Measurements from ENCODE around the gene SIN3B. TPM values are rescaled to one million over a fixed set of nuclear protein-coding genes. Genes with fewer than 3 reads are reported as not detected.

SIN3B gene
- polyA plus RNA-seq, 4 donors = 9.7 to 38.1 (median 15.4) TPM

DNA sequence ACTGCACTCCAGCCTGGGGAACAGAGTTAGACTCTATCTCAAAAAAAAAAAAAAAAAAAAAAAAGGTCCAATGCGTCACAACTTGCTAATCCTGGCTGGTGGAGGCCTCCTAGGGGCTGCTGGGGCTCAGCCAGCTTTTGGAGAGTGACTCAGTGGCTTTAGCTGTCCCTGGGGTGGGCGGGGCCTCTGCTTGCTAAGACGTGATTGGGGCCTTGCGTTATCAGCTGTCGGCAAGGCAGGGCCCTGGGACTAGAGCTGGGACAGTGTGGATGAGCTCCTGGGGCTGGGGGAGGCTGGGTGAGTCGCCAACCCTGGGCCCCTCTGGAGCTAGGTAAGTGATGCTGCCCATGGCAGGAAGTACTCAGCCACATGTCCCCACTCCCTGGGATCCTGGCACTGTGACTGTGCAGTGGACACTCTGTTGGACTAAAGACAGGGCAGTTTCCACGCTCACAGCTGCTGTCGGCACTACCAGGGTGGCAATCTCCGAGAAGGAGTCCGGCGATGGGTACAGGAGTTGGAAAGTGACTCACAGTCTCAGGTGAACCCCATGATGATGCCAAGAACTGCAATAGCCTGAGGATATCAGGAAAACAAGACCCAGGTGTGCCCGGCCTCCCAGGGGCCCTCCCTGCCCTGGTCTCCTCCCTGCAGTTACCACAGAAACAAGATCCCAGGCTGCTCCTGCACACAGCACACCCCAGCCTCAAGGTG, 91.8 kb downstream of the SIN3B start:
- whole genome bisulfite sequencing, 3 donors = 54 to 68% (median 58%) methylated on average over 12 of the region's 12 CpGs
- Histone ChIP-seq H3K4me1 (ENCODE audit: control insufficient read depth in 3 of 3, insufficient read depth in 2 of 3, low read depth in 1 of 3, low read length in 2 of 3) (no peaks in the 10 kb centered on the region), H3K36me3 (ENCODE audit: control insufficient read depth in 3 of 3, insufficient read depth in 2 of 3, low read depth in 1 of 3, low read length in 3 of 3) (no peaks in the 10 kb centered on the region), H3K27ac (ENCODE audit: low read depth in 1 of 3, low read length in 2 of 3) (no peak overlapping the region), H3K9me3 (ENCODE audit: control insufficient read depth in 2 of 2, insufficient read depth in 1 of 2, low read depth in 1 of 2, low read length in 1 of 2) (peaks cover 0 to 14% of the 10 kb centered on the region in 2 donors), H3K4me3 (ENCODE audit: low read depth in 1 of 3, low read length in 3 of 3) (no peak overlapping the region), H3K27me3 (ENCODE audit: control insufficient read depth in 3 of 3, insufficient read depth in 3 of 3, low read length in 3 of 3) (no peaks in the 10 kb centered on the region)
- FAIRE-seq = no peak
- no peak for DNase-seq

DNA sequence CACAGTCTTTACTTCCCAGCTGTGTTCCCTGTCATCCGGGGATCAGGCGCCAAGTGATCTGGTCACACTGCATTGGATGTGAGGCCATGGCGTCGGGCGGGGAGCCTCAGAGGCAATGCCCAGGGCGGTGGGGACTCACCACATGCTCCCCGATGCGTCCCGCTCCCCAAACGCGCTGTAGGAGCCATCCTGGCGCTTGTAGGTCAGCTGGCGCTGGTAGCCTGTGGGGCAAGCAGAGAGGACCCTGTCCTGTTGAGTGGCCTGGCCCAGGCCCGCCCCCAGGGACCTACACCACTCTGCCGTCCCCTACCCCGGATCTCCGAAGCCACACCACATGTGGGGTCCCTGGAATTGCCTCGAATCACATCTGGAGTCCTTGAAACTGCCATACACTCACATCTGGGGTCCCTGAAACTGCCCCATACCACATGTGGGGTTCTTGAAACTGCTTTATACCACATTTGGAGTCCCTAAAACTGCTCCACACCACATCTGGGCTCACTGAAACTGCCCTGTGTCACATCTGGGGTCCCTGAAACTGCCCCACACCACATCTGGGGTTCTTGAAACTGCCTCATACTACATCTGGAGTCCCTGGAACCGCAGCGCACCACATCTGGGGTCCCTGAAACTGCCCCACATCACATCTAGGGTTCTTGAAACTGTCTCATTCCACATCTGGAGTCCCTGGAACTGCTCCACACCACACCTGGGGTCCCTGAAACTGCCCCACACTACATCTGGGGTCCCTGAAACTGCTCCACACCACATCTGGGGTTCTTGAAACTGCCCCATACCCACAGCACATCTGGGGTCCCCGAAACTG, 92.8 kb downstream of the SIN3B start:
- DNase-seq (no peak), FAIRE-seq (no peak)
- H3K36me3 ChIP-seq (ENCODE audit: control insufficient read depth in 3 of 3, insufficient read depth in 2 of 3, low read depth in 1 of 3, low read length in 3 of 3) = no peaks in the 10 kb centered on the region
- peaks cover 0 to 14% of the 10 kb centered on the region in 2 donors for H3K9me3 ChIP-seq (ENCODE audit: control insufficient read depth in 2 of 2, insufficient read depth in 1 of 2, low read depth in 1 of 2, low read length in 1 of 2)
- no peak overlapping the region for H3K27ac ChIP-seq (ENCODE audit: low read depth in 1 of 3, low read length in 2 of 3)
- WGBS, 3 donors = 80 to 88% (median 87%) methylated on average over 21 of the region's 21 CpGs
- no peaks in the 10 kb centered on the region for H3K4me1 ChIP-seq (ENCODE audit: control insufficient read depth in 3 of 3, insufficient read depth in 2 of 3, low read depth in 1 of 3, low read length in 2 of 3)
- H3K4me3 ChIP-seq (ENCODE audit: low read depth in 1 of 3, low read length in 3 of 3) = no peak overlapping the region
- no peaks in the 10 kb centered on the region for H3K27me3 ChIP-seq (ENCODE audit: control insufficient read depth in 3 of 3, insufficient read depth in 3 of 3, low read length in 3 of 3)

DNA sequence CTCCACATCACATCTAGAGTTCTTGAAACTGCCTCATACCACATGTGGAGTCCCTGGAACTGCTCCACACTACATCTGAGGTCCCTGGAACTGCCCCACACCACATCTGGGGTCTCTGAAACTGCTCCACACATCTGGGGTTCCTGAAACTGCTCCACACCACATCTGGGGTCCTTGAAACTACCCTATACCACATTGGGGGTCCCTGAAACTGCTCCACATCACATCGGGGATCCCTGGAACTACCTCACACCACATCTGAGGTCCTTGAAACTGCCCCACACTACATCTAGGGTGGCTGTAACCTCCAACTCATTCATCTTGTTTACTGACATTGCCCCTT, 93.4 kb downstream of the SIN3B start:
- DNase-seq (no peak), FAIRE-seq (no peak)
- WGBS, 3 donors = 18 to 57% (median 33%) methylated on average over 1 of the region's 1 CpG
- H3K4me3 ChIP-seq (ENCODE audit: low read depth in 1 of 3, low read length in 3 of 3) = no peak overlapping the region
- no peaks in the 10 kb centered on the region for H3K4me1 ChIP-seq (ENCODE audit: control insufficient read depth in 3 of 3, insufficient read depth in 2 of 3, low read depth in 1 of 3, low read length in 2 of 3)
- no peak overlapping the region for H3K27ac ChIP-seq (ENCODE audit: low read depth in 1 of 3, low read length in 2 of 3)
- H3K9me3 ChIP-seq (ENCODE audit: control insufficient read depth in 2 of 2, insufficient read depth in 1 of 2, low read depth in 1 of 2, low read length in 1 of 2) = peaks cover 0 to 15% of the 10 kb centered on the region in 2 donors
- H3K36me3 ChIP-seq (ENCODE audit: control insufficient read depth in 3 of 3, insufficient read depth in 2 of 3, low read depth in 1 of 3, low read length in 3 of 3) = no peaks in the 10 kb centered on the region
- H3K27me3 ChIP-seq (ENCODE audit: control insufficient read depth in 3 of 3, insufficient read depth in 3 of 3, low read length in 3 of 3) = no peaks in the 10 kb centered on the region

DNA sequence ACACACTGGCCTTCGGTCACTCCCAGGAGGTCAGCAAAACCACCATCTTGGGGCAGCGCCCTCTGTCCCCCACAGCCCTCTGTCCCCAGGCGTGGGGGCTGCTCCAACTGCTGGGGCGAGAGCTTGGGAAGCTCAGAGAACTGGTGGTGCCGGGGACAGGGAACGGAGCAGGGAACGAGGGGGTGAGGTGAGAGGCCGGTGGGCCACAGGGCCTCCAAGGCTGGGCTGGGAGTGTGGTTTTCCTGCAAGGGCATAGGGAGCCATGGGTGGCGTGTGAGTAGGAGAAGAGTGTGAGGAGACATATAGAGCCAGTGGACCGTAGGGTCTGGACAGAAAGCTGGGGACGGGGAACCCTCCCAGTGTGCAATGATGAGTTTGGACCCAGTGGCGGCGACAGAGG, 93.8 kb downstream of the SIN3B start:
- FAIRE-seq = no peak
- no peaks in the 10 kb centered on the region for H3K36me3 ChIP-seq (ENCODE audit: control insufficient read depth in 3 of 3, insufficient read depth in 2 of 3, low read depth in 1 of 3, low read length in 3 of 3)
- H3K4me1 ChIP-seq (ENCODE audit: control insufficient read depth in 3 of 3, insufficient read depth in 2 of 3, low read depth in 1 of 3, low read length in 2 of 3) = no peaks in the 10 kb centered on the region
- H3K9me3 ChIP-seq (ENCODE audit: control insufficient read depth in 2 of 2, insufficient read depth in 1 of 2, low read depth in 1 of 2, low read length in 1 of 2) = peaks cover 0 to 18% of the 10 kb centered on the region in 2 donors
- DNase-seq = no peak
- no peak overlapping the region for H3K4me3 ChIP-seq (ENCODE audit: low read depth in 1 of 3, low read length in 3 of 3)
- H3K27ac ChIP-seq (ENCODE audit: low read depth in 1 of 3, low read length in 2 of 3) = no peak overlapping the region
- H3K27me3 ChIP-seq (ENCODE audit: control insufficient read depth in 3 of 3, insufficient read depth in 3 of 3, low read length in 3 of 3) = no peaks in the 10 kb centered on the region
- WGBS, 3 donors = 89 to 93% (median 91%) methylated on average over 13 of the region's 13 CpGs

DNA sequence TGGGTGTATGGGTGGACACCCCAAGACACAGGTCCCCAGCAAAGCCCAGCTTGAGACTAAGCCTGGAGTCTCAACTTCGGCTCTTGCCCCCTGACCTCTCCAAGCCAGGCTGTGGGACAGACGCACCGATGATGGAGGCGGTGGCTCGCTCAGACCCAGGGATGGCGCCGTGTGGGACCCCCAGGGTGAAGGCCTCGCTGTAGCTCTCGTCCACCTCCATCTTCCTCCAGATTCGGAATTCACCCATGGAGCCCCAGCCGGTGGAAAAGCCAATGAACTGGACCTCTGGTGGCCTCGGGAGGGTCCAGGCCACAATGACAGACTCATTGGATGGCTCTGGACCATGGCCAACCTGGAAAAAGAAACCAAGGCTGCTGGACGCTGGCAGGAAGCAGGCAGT, 98.7 kb downstream of the SIN3B start:
- H3K27ac ChIP-seq (ENCODE audit: low read depth in 1 of 3, low read length in 2 of 3) = no peak overlapping the region
- peaks cover 0 to 12% of the 10 kb centered on the region in 2 donors for H3K9me3 ChIP-seq (ENCODE audit: control insufficient read depth in 2 of 2, insufficient read depth in 1 of 2, low read depth in 1 of 2, low read length in 1 of 2)
- H3K4me1 ChIP-seq (ENCODE audit: control insufficient read depth in 3 of 3, insufficient read depth in 2 of 3, low read depth in 1 of 3, low read length in 2 of 3) = no peaks in the 10 kb centered on the region
- no peak for DNase-seq
- no peaks in the 10 kb centered on the region for H3K36me3 ChIP-seq (ENCODE audit: control insufficient read depth in 3 of 3, insufficient read depth in 2 of 3, low read depth in 1 of 3, low read length in 3 of 3)
- no peak overlapping the region for H3K4me3 ChIP-seq (ENCODE audit: low read depth in 1 of 3, low read length in 3 of 3)
- no peaks in the 10 kb centered on the region for H3K27me3 ChIP-seq (ENCODE audit: control insufficient read depth in 3 of 3, insufficient read depth in 3 of 3, low read length in 3 of 3)
- no peak for FAIRE-seq
- 83 to 89% (median 87%) methylated on average over 13 of the region's 13 CpGs for WGBS, 3 donors

DNA sequence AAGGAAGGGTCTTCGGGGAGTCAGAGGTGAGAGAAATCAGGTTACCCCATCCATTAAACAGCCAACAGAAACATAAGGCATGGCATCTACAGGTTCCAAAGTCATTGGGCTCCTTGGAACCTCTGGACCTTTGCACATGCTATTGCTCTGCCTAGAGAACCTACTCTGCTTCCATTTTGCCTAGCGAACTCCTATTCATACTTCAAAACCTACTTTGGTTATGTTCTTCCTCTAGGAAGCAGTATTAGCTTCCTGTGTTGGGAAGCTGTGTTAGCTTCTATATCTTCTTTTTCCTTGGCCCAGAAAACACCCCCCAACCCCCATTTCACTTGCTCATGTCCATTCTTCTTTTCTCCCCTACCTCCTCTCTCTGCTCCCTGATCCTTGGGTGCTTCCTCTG, 99.2 kb downstream of the SIN3B start:
- no peaks in the 10 kb centered on the region for H3K27me3 ChIP-seq (ENCODE audit: control insufficient read depth in 3 of 3, insufficient read depth in 3 of 3, low read length in 3 of 3)
- WGBS, 3 donors = 84 to 97% (median 93%) methylated on average over 2 of the region's 2 CpGs
- H3K9me3 ChIP-seq (ENCODE audit: control insufficient read depth in 2 of 2, insufficient read depth in 1 of 2, low read depth in 1 of 2, low read length in 1 of 2) = peaks cover 0 to 12% of the 10 kb centered on the region in 2 donors
- FAIRE-seq (no peak), DNase-seq (no peak)
- no peaks in the 10 kb centered on the region for H3K36me3 ChIP-seq (ENCODE audit: control insufficient read depth in 3 of 3, insufficient read depth in 2 of 3, low read depth in 1 of 3, low read length in 3 of 3)
- H3K4me3 ChIP-seq (ENCODE audit: low read depth in 1 of 3, low read length in 3 of 3) = no peak overlapping the region
- H3K27ac ChIP-seq (ENCODE audit: low read depth in 1 of 3, low read length in 2 of 3) = no peak overlapping the region
- H3K4me1 ChIP-seq (ENCODE audit: control insufficient read depth in 3 of 3, insufficient read depth in 2 of 3, low read depth in 1 of 3, low read length in 2 of 3) = no peaks in the 10 kb centered on the region

DNA sequence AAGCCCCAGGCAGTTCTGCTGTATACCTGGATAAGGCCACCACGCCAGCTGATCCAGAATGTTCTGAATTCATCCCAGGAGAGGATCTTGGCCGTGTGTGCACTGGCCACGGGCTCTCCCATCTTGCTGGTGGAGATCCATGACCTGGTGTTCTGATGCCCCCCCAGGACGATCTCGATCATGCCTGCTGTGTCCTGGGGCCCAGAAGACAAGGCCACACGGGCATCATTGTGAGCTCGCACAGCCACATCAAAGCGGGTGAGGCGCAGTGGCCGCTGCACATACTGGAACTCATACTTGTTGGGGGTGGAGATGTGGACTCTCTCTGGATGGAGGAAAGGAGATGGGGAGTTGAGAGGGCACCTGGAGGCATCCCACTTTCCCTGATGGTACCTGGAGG, 99.7 kb downstream of the SIN3B start:
- Histone ChIP-seq H3K27ac (ENCODE audit: low read depth in 1 of 3, low read length in 2 of 3) (no peak overlapping the region), H3K4me1 (ENCODE audit: control insufficient read depth in 3 of 3, insufficient read depth in 2 of 3, low read depth in 1 of 3, low read length in 2 of 3) (no peaks in the 10 kb centered on the region), H3K36me3 (ENCODE audit: control insufficient read depth in 3 of 3, insufficient read depth in 2 of 3, low read depth in 1 of 3, low read length in 3 of 3) (no peaks in the 10 kb centered on the region), H3K4me3 (ENCODE audit: low read depth in 1 of 3, low read length in 3 of 3) (no peak overlapping the region), H3K9me3 (ENCODE audit: control insufficient read depth in 2 of 2, insufficient read depth in 1 of 2, low read depth in 1 of 2, low read length in 1 of 2) (peaks cover 0 to 14% of the 10 kb centered on the region in 2 donors), H3K27me3 (ENCODE audit: control insufficient read depth in 3 of 3, insufficient read depth in 3 of 3, low read length in 3 of 3) (no peaks in the 10 kb centered on the region)
- no peak for DNase-seq
- 85 to 95% (median 93%) methylated on average over 10 of the region's 10 CpGs for WGBS, 3 donors
- no peak for FAIRE-seq

Data from small intestine (tissue), 7 donors.